Activated T-cell treated with anti-CD3 and anti-CD28 coated beads for 4 hours (primary cell): ENCODE results near the gene BCL2.
"Not testable (repeated sequence)": the region's sequence is repeated elsewhere in the genome, so short reads cannot be mapped to it uniquely, and the experiment has no call there.

Experiments
- DNase-seq: peaks from one replicate; pipeline ENCODE4 v3.0.0-alpha.2; 2020

The BCL2 gene

GRCh38 chr18:63257453-63257852 lies 62.1 kb downstream of the BCL2 start:
- no peak for DNase-seq

GRCh38 chr18:63255435-63255834 lies 64.1 kb downstream of the BCL2 start:
- no peak for DNase-seq

- no peak for DNase-seq
Observed at GRCh38 chr18:63254716-63255399, 64.7 kb downstream of the BCL2 start.

- no peak for DNase-seq
Observed at GRCh38 chr18:63253428-63254372, 65.9 kb downstream of the BCL2 start.

GRCh38 chr18:63253014-63253413 lies 66.6 kb downstream of the BCL2 start:
- no peak for DNase-seq

GRCh38 chr18:63249771-63250170 lies 69.8 kb downstream of the BCL2 start:
- DNase-seq: no peak

- no peak for DNase-seq
Observed at GRCh38 chr18:63247926-63248325, 71.6 kb downstream of the BCL2 start.

- DNase-seq: no peak
Observed at GRCh38 chr18:63247506-63247905, 72.1 kb downstream of the BCL2 start.

- no peak for DNase-seq
Observed at GRCh38 chr18:63245600-63245999, 74.0 kb downstream of the BCL2 start.

- DNase-seq: no peak
Observed at GRCh38 chr18:63244607-63245006, 75.0 kb downstream of the BCL2 start.

- DNase-seq: no peak
Observed at GRCh38 chr18:63241760-63242159, 77.8 kb downstream of the BCL2 start.

GRCh38 chr18:63241317-63241712 lies 78.3 kb downstream of the BCL2 start:
- DNase-seq: no peak

GRCh38 chr18:63240531-63241316 lies 78.8 kb downstream of the BCL2 start:
- no peak for DNase-seq

- no peak for DNase-seq
Observed at GRCh38 chr18:63238693-63239075, 80.9 kb downstream of the BCL2 start.

GRCh38 chr18:63237881-63238692 lies 81.5 kb downstream of the BCL2 start:
- DNase-seq: no peak

- DNase-seq: no peak
Observed at GRCh38 chr18:63236921-63237846, 82.4 kb downstream of the BCL2 start.

GRCh38 chr18:63236406-63236805 lies 83.2 kb downstream of the BCL2 start:
- no peak for DNase-seq

- not testable (repeated sequence) for DNase-seq
Observed at GRCh38 chr18:63235920-63236319, 83.6 kb downstream of the BCL2 start.

- DNase-seq: no peak
Observed at GRCh38 chr18:63234841-63235240, 84.7 kb downstream of the BCL2 start.

GRCh38 chr18:63234432-63234831 lies 85.1 kb downstream of the BCL2 start:
- DNase-seq: no peak

GRCh38 chr18:63233334-63233733 lies 86.2 kb downstream of the BCL2 start:
- peak; percentile 53 for DNase-seq
